ENCODE measurements around the gene C16orf54. TPM values are rescaled to one million over a fixed set of nuclear protein-coding genes. Genes with fewer than 3 reads are reported as not detected.

The C16orf54 gene
- total RNA-seq, 1 donor from 2014 or later = not detected

- no peak overlapping the region for H3K27ac Mint-ChIP-seq
- H3K36me3 Mint-ChIP-seq = peaks cover 34% of the 10 kb centered on the region
- no peak for TF ChIP-seq CTCF (IDR thresholded peaks at IDR 0.05; ENCODE audit: unreplicated experiment)
- H3K27me3 Mint-ChIP-seq (ENCODE audit: low read depth) = no peaks in the 10 kb centered on the region
- no peak overlapping the region for H3K4me3 Mint-ChIP-seq
- DNase-seq (ENCODE audit: low spot score in 2 of 2, unreplicated experiment in 2 of 2) = no peak
- H3K4me1 Mint-ChIP-seq = peaks cover 22% of the 10 kb centered on the region
- H3K9me3 Mint-ChIP-seq = peaks cover 7% of the 10 kb centered on the region
Observed at GRCh38 chr16:29701214-29701555, 44.6 kb downstream of the C16orf54 start.

GRCh38 chr16:29700253-29700987, 45.4 kb downstream of the C16orf54 start:
- Mint-ChIP-seq H3K27ac (peak overlapping the region; percentile 39), H3K4me1 (peaks cover 22% of the 10 kb centered on the region), H3K27me3 (ENCODE audit: low read depth) (no peaks in the 10 kb centered on the region), H3K9me3 (peaks cover 7% of the 10 kb centered on the region), H3K4me3 (no peak overlapping the region), H3K36me3 (peaks cover 39% of the 10 kb centered on the region)
- TF ChIP-seq CTCF (IDR thresholded peaks at IDR 0.05; ENCODE audit: unreplicated experiment) = peak; percentile 75
- peak in 1 of 2 experiments; percentile 72 for DNase-seq (ENCODE audit: low spot score in 2 of 2, unreplicated experiment in 2 of 2)

DNA sequence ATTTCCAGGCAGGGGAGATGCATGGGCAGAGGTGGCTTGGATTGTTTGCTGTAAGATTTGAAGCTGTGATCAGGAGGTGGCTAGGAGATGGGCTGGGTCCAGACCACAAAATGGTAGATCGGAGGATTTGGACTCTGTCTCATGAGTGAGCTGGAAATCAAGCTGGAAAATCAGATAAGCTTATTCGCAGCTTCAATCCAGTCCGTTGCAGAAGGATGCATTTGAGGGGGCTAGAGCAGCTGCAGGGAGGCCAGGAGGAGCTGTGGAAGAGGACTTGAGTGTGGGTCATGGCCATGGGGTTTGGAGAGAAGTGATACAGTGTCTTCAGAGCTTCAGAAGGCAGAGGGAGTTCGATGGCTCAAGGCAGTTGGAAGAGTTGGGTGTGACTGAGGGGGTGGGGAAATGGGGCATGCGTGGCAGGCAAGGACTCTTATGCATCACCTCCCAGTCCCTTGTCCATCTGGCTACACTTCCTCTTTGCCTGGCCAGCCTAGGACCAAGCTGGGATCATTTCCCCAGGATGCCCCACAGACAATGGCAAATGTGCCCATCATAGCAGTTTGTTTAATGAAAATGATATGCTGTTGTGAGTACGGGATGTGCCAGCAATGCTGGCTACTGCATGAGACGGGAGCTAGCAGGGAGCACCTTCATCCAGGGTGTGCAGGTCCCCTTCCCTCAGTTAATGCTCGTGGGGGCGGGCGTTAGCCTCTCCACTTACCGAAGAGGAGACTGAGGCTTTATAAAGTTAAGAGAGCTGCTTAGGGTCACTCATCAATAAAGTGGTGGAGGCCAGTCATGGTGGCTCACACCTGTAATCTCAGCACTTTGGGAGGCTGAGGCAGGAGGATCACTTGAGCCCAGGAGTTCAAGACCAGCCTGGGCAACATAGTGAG, 46.2 kb downstream of the C16orf54 start:
- Mint-ChIP-seq H3K4me1 (peaks cover 22% of the 10 kb centered on the region), H3K27ac (peak overlapping the region; percentile 59), H3K9me3 (peaks cover 7% of the 10 kb centered on the region), H3K4me3 (no peak overlapping the region), H3K27me3 (ENCODE audit: low read depth) (no peaks in the 10 kb centered on the region), H3K36me3 (peaks cover 39% of the 10 kb centered on the region)
- no peak for DNase-seq (ENCODE audit: low spot score in 2 of 2, unreplicated experiment in 2 of 2)
- TF ChIP-seq CTCF (IDR thresholded peaks at IDR 0.05; ENCODE audit: unreplicated experiment) = no peak

- Mint-ChIP-seq H3K27me3 (ENCODE audit: low read depth) (no peaks in the 10 kb centered on the region), H3K9me3 (peaks cover 7% of the 10 kb centered on the region), H3K4me3 (no peak overlapping the region), H3K36me3 (peaks cover 41% of the 10 kb centered on the region), H3K27ac (peak overlapping the region; percentile 59), H3K4me1 (peaks cover 22% of the 10 kb centered on the region)
- DNase-seq (ENCODE audit: low spot score in 2 of 2, unreplicated experiment in 2 of 2) = no peak
- no peak for TF ChIP-seq CTCF (IDR thresholded peaks at IDR 0.05; ENCODE audit: unreplicated experiment)
Observed at GRCh38 chr16:29698484-29699323, 47.1 kb downstream of the C16orf54 start.

DNA sequence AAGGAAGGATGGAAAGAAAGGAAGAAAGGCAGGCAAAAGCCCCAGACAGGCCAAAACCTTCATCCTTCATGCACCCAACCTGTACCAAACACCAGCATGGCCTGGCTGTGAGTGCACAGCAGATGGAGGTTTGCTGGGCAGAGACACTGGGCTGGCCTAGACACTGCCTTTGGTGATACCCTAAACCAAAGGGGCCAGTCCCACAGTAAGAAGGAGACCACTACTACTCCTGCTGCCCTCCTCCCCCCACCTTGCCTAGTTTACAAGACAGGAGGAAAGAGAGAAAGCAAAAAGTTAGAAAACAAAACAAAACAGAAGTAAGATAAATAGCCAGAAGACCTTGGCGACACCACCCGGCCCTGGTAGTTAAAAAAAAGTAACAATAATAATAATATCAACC, 47.7 kb downstream of the C16orf54 start:
- peaks cover 22% of the 10 kb centered on the region for H3K4me1 Mint-ChIP-seq
- H3K27me3 Mint-ChIP-seq (ENCODE audit: low read depth) = no peaks in the 10 kb centered on the region
- no peak overlapping the region for H3K4me3 Mint-ChIP-seq
- peaks cover 41% of the 10 kb centered on the region for H3K36me3 Mint-ChIP-seq
- no peak overlapping the region for H3K27ac Mint-ChIP-seq
- H3K9me3 Mint-ChIP-seq = peaks cover 7% of the 10 kb centered on the region
- no peak for DNase-seq (ENCODE audit: low spot score in 2 of 2, unreplicated experiment in 2 of 2)
- TF ChIP-seq CTCF (IDR thresholded peaks at IDR 0.05; ENCODE audit: unreplicated experiment) = no peak

Measured in mesothelial cell of epicardium (in vitro differentiated cells).